Hepatocyte (in vitro differentiated cells): ENCODE measurements around the gene CORIN.

ENCODE experiments used
- EZH2 ChIP-seq: fragments of 200-600 bp; sonication (generic); IDR thresholded peaks from 2 replicates; pipeline ENCODE4 v1.6.1; 2016; ENCODE audit warnings: antibody characterized with exemption, mild to moderate bottlenecking, borderline replicate concordance
- EZH2phosphoT487 ChIP-seq: fragments of 200-600 bp; sonication (generic); IDR thresholded peaks from one replicate; pipeline ENCODE4 v1.6.1; 2018; ENCODE audit warnings: antibody characterized with exemption, mild to moderate bottlenecking, low read depth, moderate library complexity; ENCODE audit not compliant: unreplicated experiment, severe bottlenecking
- TF ChIP-seq, protein P1 (sequence below): fragments of 200-600 bp; sonication (generic); IDR thresholded peaks from 2 replicates; pipeline ENCODE4 v1.5.1; 2016; ENCODE audit warnings: antibody characterized with exemption, mild to moderate bottlenecking; ENCODE audit not compliant: poor library complexity

GRCh38 chr4:47749060-47749459 lies 88.8 kb downstream of the CORIN start:
- TF ChIP-seq EZH2 (no peak), EZH2phosphoT487 (no peak)
- TF ChIP-seq, protein P1, sequence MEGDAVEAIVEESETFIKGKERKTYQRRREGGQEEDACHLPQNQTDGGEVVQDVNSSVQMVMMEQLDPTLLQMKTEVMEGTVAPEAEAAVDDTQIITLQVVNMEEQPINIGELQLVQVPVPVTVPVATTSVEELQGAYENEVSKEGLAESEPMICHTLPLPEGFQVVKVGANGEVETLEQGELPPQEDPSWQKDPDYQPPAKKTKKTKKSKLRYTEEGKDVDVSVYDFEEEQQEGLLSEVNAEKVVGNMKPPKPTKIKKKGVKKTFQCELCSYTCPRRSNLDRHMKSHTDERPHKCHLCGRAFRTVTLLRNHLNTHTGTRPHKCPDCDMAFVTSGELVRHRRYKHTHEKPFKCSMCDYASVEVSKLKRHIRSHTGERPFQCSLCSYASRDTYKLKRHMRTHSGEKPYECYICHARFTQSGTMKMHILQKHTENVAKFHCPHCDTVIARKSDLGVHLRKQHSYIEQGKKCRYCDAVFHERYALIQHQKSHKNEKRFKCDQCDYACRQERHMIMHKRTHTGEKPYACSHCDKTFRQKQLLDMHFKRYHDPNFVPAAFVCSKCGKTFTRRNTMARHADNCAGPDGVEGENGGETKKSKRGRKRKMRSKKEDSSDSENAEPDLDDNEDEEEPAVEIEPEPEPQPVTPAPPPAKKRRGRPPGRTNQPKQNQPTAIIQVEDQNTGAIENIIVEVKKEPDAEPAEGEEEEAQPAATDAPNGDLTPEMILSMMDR, result no peak
